Ovary (tissue), 9 donors: ENCODE results near the gene BLOC1S1. TPM values are rescaled to one million over a fixed set of nuclear protein-coding genes. Genes with fewer than 3 reads are reported as not detected.

Experiments used
- DNase-seq, 5 donors: peaks; one replicate each; pipeline ENCODE4 v3.0.0-alpha.2; 2019 to 2020
- H3K27ac ChIP-seq, 2 donors: fragments of 200-600 bp; one replicate each; pipeline versions ENCODE4 v1.5.1 to v1.8.0; 2019 to 2022
- H3K27me3 ChIP-seq: fragments of 200-600 bp; one replicate; pipeline ENCODE4 v1.8.0; 2022
- H3K36me3 ChIP-seq: fragments of 200-600 bp; sonication (generic); one replicate; pipeline ENCODE4 v1.5.1; 2019
- H3K4me1 ChIP-seq: one replicate; pipeline ENCODE4 v1.8.1; 2013; ENCODE audit warnings: mild to moderate bottlenecking, moderate library complexity; ENCODE audit not compliant: insufficient read depth
- H3K4me3 ChIP-seq: fragments of 200-600 bp; sonication (generic); one replicate; pipeline ENCODE4 v1.5.1; 2017
- H3K9me3 ChIP-seq, 2 donors: fragments of 200-600 bp in 1 of 2; sonication (generic) in 1 of 2; one replicate each; pipeline versions ENCODE4 v1.5.1 to v1.8.1; 2013 to 2019; ENCODE audit warnings: mild to moderate bottlenecking in 1 of 2, moderate library complexity in 1 of 2
- EP300 ChIP-seq: sonication (generic); formaldehyde crosslinking; IDR thresholded peaks from one replicate; pipeline ENCODE4 v1.6.1; 2017; ENCODE audit warnings: antibody characterized with exemption
- POLR2A ChIP-seq: fragments of 450-650 bp; IDR thresholded peaks from one replicate; pipeline ENCODE4 v1.6.1; 2017; ENCODE audit warnings: antibody characterized with exemption, mild to moderate bottlenecking, moderate library complexity
- WGBS, 3 donors: extraction: QIAGEN DNeasy Blood & Tissue Kit in 1 of 3; methylation state at CpG; one replicate each; pipeline versions ENCODE4 v1.1.5 to v1.1.7; 2013 to 2017; 5-methylcytosine and 5-hydroxymethylcytosine counted together
- intact Hi-C, 4 donors: fragments of 100-400 bp; cut with DNase I; formaldehyde crosslinking; loops; one replicate each; pipeline versions ENCODE4 v1.11.0 to v1.15.1; 2022 to 2023
- polyA plus RNA-seq, 2 donors: library from polyadenylated mRNA; stranded (reverse); fragments of 200-250 nt in 1 of 2; fragments of 350-450 nt in 1 of 2; fragmentation: Illumina TruSeq in 1 of 2; extraction: RNeasy Lipid Tissue Mini Kit (QIAGEN cat#74804) in 1 of 2; gene quantifications; one replicate each; pipeline ENCODE4 v1.2.3, GENCODE V29; 2013 to 2014
- total RNA-seq, 7 donors: library from RNA; depleted of rRNA in 2 of 7; stranded (reverse); fragments of >200 nt in 2 of 7; fragmentation: NEBNext Ultra II Directional in 3 of 7; extraction: Animal tissue kit (Norgen Biotek cat#: 25700) in 3 of 7; gene quantifications; one replicate each; pipeline versions ENCODE4 v1.1.0 to v1.2.4, GENCODE V29; 2016 to 2023
- TF ChIP-seq, protein P1 (sequence below), 3 donors: fragments of 450-650 bp in 2 of 3; fragments of 200-600 bp in 1 of 3; IDR thresholded peaks; one replicate each; pipeline versions ENCODE4 v1.5.1 to v1.8.0; 2016 to 2022; ENCODE audit warnings: antibody characterized with exemption in 3 of 3, mild to moderate bottlenecking in 1 of 3
- donor health status: DM: no; HTN: no; CAD: no; lungs with moderate emphysema.
- donor health status: DM: no; HTN: no; CAD: no.
- donor health status: Bipolar disorder and iron deficiency.
- donor health status: DM: yes; HTN: yes; CAD: no.
- donor health status: DM: no; HTN: no; CAD: no.
- donor health status: DM: yes; HTN: yes; CAD: no.

BLOC1S1 gene
- total and polyA plus RNA-seq, 9 donors = 96.0 to 214 (median 120) TPM

DNA sequence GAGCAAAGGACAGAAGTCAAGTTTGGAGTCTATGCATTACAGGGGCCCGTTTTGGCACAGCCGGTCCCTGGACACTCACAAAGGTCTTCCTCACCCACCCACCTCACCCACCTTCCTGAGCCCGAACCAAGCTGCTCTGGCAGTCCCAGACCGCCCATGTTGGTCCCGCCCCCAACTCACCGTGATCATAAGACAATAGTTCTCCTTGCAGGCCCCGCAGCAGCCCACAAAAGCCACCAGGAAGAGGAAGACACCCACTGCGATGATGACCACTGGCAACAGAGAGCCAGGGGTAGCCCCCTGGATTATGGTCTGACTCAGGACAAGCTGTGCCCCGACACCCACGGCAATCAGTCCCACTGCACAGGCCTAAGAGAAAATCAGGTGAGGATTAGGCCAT is 11.1 kb downstream of the BLOC1S1 start:
- TF ChIP-seq EP300 = no peak
- no peak for TF ChIP-seq POLR2A
- TF ChIP-seq, protein P1, sequence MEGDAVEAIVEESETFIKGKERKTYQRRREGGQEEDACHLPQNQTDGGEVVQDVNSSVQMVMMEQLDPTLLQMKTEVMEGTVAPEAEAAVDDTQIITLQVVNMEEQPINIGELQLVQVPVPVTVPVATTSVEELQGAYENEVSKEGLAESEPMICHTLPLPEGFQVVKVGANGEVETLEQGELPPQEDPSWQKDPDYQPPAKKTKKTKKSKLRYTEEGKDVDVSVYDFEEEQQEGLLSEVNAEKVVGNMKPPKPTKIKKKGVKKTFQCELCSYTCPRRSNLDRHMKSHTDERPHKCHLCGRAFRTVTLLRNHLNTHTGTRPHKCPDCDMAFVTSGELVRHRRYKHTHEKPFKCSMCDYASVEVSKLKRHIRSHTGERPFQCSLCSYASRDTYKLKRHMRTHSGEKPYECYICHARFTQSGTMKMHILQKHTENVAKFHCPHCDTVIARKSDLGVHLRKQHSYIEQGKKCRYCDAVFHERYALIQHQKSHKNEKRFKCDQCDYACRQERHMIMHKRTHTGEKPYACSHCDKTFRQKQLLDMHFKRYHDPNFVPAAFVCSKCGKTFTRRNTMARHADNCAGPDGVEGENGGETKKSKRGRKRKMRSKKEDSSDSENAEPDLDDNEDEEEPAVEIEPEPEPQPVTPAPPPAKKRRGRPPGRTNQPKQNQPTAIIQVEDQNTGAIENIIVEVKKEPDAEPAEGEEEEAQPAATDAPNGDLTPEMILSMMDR (IDR thresholded peaks at IDR 0.05) = no peak
- H3K9me3 ChIP-seq = no peaks in the 10 kb centered on the region
- peak in 1 of 5 donors; percentile 31 for DNase-seq
- H3K4me1 ChIP-seq = peaks cover 12% of the 10 kb centered on the region
- peak overlapping the region in 1 of 2 donors; percentile 99 for H3K27ac ChIP-seq
- intact Hi-C loops = loop anchor here in 1 of 4 donors (5.0 kb wide), 1 partner anchor 200 kb away; the partner anchor contains the start of gene PYM1
- WGBS, 3 donors = 22 to 42% (median 28%) methylated on average over 10 of the region's 10 CpGs
- H3K36me3 ChIP-seq = no peaks in the 10 kb centered on the region
- H3K4me3 ChIP-seq = peak overlapping the region; percentile 96
- no peaks in the 10 kb centered on the region for H3K27me3 ChIP-seq

DNA sequence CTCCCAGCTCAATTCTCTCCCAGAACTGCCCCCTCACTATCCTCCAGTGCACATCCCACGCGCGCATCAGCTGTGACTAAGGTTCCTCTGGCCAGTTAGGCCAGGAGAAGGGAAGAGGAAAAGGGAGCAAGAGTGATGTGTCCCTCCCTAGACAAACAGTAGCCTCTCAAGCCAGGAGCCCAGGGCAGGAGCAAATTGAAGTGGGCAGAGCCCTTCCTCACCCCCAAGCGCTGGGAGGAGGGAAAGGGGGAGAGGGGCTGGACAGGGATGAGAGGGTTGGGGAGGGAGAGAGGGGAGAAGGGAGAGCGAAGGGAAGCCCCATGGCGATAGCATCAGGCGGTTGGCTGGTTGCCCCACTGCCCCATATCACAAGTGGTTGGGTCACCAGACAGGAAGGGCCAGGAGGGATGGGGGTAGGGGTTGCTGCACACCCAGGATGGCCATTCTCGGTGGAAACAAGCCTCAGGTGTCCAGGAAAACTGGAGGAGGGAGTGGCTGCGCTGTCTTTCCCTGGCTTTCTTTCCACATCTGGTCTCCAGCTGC is 11.9 kb downstream of the BLOC1S1 start:
- peak; percentile 72 to 82 (median 78) for DNase-seq
- H3K36me3 ChIP-seq = no peaks in the 10 kb centered on the region
- H3K27me3 ChIP-seq = no peaks in the 10 kb centered on the region
- no peaks in the 10 kb centered on the region for H3K9me3 ChIP-seq
- intact Hi-C loops = loop anchor here in 1 of 4 donors (5.0 kb wide), 1 partner anchor 200 kb away; the partner anchor contains the start of gene PYM1
- TF ChIP-seq, protein P1 (IDR thresholded peaks at IDR 0.05) = peak in 1 of 3 donors; percentile 7
- no peak for TF ChIP-seq POLR2A
- H3K27ac ChIP-seq = peak overlapping the region; percentile 94 to 99
- 1 to 2% (median 1%) methylated on average over 9 of the region's 9 CpGs for WGBS, 3 donors
- peak overlapping the region; percentile 96 for H3K4me3 ChIP-seq
- peaks cover 12% of the 10 kb centered on the region for H3K4me1 ChIP-seq

DNA sequence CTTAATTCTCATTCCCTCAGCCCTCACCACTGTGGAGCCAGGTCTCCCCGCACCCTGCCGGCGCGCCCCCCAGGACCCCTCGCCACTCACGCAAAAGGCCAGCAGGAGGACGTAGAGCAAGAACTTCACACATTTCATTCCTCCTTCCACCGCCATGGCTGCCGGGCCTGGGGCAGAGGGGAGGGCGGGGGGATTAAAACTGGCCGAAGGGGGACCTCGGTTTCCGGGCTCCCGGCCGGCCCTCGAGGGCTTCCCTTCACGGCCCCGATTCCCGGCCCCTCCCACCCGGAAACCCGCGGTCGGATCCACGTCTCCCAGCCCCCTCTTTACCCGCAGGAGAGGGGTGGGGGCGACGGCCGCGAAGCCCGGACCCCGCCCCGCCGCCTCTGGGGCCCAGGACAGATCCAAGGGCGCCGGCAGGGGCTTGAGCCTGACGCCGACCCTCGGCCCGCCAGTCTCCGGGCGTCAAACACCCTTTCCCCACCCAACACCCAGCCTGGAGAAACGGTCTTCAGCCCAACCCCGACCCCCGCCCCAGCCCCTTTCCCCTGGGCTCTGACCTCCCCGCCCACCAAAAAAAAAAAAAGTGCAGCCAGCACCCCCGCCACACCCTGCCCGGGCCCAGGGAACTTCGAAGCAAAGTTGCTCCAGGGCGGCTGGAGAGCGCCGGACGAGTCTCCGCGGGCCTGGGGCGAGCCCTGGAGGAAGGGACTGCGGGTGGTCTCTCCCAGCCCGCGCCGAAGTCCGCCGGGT is 12.5 kb downstream of the BLOC1S1 start:
- H3K36me3 ChIP-seq = no peaks in the 10 kb centered on the region
- intact Hi-C loops = loop anchor here in 1 of 4 donors (5.0 kb wide), 1 partner anchor 199 kb away; the partner anchor contains the start of gene PYM1
- WGBS, 3 donors = 0 to 1% (median 0%) methylated on average over 28 to 61 of the region's 61 CpGs
- H3K27ac ChIP-seq = peak overlapping the region; percentile 94 to 99
- H3K9me3 ChIP-seq = no peaks in the 10 kb centered on the region
- DNase-seq = peak; percentile 87 to 91 (median 89)
- peak overlapping the region; percentile 96 for H3K4me3 ChIP-seq
- H3K27me3 ChIP-seq = no peaks in the 10 kb centered on the region
- H3K4me1 ChIP-seq = peaks cover 12% of the 10 kb centered on the region
- no peak for TF ChIP-seq EP300

DNA sequence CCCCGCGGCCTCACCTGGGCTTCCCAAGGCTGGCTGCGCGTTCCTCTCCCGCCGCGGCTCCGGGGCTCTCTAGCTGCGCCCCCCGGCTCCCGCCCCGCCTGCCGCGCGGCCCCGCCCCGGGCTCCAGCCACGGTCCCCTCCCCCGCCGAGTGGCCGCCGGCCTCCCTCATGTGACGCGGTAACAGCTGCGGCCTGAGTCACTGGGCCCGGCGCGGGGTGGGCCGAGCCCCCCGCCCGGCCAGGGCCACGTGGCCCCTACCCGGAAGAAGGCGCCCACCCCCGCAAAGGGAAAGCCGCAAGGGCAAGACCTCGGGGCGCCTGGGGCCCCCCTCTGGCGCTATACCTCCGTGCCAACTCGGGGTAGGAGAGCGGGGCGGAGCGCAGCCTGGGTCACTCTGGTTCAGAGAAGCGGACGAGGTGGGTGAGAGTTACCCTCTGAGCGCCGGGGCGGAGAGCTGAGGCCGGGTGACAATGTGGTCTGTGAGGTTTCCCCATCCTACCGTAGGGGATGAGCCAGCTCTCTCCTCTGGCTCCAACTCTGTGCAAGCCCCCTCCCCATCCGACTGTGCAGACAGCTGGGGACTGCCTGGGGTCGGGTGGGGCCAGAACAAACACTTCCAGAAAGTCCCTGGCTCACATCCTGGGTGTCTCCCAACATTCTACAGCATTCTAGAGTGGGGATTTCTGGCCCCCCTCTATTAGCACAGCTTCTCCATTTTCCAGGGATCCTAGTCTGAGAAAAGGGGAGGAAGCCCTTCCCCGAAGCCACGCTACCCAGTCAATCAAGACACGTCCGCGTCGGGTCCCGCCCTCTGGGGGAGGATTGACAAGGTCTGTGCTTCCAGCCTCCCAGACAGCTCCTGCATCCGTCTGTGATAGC is 13.3 kb downstream of the BLOC1S1 start, which contains the start of gene CD63:
Gene CD63, minus strand, starts transcription at position 71 of the 880 bp plus-strand sequence. CDS start 668 bp downstream, outside the sequence.
- no peaks in the 10 kb centered on the region for H3K27me3 ChIP-seq
- WGBS, 3 donors = 1% methylated on average over 28 to 61 of the region's 61 CpGs
- TF ChIP-seq, protein P1 (IDR thresholded peaks at IDR 0.05) = no peak
- TF ChIP-seq EP300 (peak; percentile 89), POLR2A (peak; percentile 78)
- H3K4me1 ChIP-seq = peaks cover 12% of the 10 kb centered on the region
- peak; percentile 94 to 96 (median 94) for DNase-seq
- intact Hi-C loops = loop anchor here in 1 of 4 donors (5.0 kb wide), 1 partner anchor 198 kb away; the partner anchor contains the start of gene PYM1
- H3K4me3 ChIP-seq = peak within 1 kb of the TSS; percentile 96
- H3K27ac ChIP-seq = peak within 1 kb of the TSS; percentile 94 to 99
- no peaks in the 10 kb centered on the region for H3K36me3 ChIP-seq
- H3K9me3 ChIP-seq = no peaks in the 10 kb centered on the region
